Epithelial cell of umbilical artery (primary cell): ENCODE data around the gene S100A2. TPM values are rescaled to one million over a fixed set of nuclear protein-coding genes. Genes with fewer than 3 reads are reported as not detected.

Source experiments
- total RNA-seq: library from RNA; depleted of rRNA; stranded (reverse); fragments of >200 nt; gene quantifications from 2 replicates; pipeline ENCODE4 v1.2.3, GENCODE V29; 2014

The S100A2 gene
- 2.9 and 4.0 TPM in 2 replicates for total RNA-seq

DNA sequence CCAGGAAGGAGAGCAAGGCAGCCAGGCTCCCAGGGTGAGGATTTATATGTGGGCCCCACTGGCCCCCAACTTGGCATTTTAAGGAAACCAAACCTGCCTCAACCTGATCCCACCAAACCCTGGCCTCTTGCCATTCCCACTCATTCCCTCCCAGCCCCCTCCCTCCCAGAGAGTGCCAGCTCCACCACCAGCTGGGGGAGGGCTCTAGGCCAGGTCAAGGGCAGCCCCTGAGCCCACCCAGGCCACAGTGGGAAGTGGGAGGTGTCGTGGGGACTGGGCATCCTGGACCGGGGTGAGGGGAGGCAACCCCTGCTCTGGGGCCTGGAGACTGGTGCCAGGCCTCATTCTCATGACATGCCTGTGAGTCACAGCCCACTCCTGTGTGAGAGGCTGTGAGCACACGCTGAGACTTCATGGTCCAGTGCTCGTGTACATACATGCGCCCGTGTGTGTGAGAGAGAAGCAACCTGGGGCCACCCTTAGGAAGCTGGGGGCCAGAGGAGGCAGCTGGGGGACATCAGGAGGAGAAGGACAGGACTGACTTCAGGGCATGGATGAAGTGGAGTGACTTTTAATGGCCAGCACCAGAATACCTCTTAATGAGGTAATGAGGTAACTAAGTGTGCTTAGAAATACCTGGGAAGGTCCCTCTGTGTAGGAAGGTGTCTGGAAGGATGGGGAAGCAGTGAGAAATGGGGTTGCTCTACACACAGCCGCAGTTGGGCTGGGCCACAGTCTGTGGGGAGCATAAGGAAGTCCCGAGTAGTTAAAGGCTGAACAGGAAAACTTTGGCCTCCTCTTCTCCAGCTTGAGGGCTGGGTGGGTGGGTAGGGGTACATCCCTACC, at the start of gene S100A2:
Gene S100A2, minus strand, starts transcription at position 316 of the 846 bp plus-strand sequence. CDS start 1,967 bp downstream, outside the sequence.

DNA sequence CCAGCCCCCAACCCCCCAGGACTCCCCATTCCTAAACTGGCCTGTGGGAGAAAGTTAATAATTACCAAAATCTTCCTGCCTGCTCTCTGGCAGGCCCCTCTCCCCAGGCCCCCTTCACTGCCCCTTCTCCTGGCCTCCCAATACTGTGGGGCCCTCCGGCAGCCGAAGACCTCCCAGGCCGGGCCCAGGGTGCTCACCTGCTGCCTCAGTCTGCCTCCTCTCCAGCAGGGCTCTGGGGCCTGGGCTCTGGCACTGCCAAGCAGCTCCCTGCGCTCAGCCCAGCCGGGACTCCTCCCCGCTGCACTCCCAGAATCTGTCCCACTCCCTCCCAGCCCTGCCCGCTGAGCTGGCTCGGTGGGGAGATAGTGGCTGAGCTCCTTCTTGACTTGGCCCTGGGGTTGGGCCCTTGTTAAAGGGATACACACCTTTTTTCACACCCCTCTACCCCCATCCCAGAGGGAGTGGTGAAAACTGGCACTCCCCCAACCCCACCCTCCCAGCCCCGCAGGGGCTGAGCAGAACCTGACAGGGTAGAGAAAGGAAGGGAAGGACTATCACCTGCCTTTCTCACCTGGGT, 47.2 kb upstream of the S100A2 start, which contains the start of gene S100A16:
Gene S100A16, minus strand, starts transcription at position 383 of the 577 bp plus-strand sequence. CDS start 4,986 bp downstream, outside the sequence.

DNA sequence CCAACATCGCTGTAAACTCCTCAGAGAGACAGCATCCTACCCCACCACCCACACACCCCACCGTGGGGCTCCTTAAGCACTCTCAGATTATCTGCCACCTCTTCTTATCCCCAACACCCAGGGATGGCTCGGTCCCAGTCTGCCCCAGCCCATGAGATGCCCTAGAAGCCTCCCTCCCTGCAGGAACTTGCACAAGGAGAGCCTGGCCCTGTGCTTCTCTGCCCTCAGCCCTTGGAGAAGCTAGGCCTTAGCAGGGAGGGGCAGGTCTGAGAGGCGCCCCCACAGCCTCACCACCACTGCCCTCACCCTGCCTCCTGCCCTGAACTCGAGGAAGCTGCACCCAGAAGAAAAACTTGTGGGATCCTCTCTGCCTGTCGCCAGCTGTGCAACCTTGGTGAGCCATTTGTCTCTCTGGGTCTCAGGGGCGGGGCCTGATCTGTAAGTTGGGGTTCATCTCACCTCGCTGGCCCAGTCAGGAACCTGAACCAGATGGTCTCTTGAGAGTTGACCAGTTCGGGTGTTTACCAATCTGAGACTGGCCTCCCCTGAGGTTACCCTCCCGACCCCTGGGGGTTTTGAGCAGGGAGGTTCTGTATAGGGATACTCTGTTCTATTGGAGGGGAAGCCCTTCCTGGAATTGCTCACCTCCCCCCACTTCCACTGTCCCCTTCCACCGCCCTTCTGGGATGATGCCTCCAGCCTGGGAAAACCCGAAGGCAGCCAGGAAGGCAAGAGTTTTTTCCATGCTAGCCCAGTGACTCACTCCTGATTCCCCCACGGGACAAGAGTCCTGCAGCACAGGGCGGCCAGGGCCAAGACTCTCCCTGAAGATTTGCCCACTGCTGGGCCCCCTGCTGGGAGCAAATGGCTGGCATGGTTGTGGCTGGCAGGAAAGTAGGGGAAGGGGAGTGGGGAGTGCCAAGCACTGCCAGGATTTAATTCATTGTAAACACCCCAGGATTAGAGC, 16.6 kb downstream of the S100A2 start, which contains the start of gene S100A3:
Gene S100A3, minus strand, starts transcription at position 537 of the 967 bp plus-strand sequence. CDS start 773 bp downstream, outside the sequence.

DNA sequence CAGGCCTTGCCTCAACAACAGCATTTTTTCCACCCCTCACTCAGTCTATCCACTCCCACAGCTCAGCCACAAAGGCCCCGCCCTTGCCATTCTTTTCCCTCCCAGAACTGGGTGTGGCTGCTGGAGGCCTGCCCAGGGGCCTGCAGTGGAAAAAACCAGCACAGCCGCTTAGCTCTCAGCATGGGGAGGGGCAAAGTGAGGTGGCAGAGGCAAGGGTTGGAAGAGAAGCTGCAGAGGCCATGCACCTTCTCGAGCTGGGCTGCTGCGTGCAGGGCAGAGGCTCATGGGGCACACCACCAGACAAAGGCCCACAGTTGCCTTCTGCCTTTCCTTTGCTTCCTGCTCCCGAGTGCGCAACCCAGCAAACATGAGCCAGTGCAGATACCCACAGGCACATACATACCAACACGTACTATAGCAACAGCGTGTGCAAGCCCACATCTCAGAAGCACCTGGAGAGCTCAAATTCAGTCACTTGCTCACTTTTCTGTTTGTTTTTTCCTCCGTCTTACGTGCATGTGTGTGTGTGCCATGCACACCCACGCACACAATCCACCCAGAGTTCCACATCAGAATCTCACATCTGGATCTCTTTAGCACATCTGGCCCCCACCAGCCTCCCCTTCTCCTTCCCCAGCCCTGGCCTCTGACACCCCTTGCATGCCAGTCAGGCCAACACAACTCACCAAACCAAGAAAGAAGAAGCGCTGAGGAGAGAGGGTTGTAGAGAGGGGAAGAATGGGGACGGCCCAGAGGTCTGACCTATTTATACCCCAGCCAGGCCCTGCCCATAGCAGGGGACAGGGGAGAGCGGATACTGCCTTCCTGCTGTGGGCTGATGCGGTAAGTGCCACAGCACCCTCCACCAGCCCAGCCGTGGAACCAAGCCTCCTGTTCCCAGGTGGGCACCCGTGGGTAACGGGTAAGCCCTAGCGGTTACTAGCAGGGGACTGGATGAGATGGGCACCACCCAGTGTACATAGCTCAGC, 20.3 kb downstream of the S100A2 start, which contains the start of gene S100A4:
Gene S100A4, minus strand, starts transcription at position 740 of the 989 bp plus-strand sequence. CDS start 1,012 bp downstream, outside the sequence.

DNA sequence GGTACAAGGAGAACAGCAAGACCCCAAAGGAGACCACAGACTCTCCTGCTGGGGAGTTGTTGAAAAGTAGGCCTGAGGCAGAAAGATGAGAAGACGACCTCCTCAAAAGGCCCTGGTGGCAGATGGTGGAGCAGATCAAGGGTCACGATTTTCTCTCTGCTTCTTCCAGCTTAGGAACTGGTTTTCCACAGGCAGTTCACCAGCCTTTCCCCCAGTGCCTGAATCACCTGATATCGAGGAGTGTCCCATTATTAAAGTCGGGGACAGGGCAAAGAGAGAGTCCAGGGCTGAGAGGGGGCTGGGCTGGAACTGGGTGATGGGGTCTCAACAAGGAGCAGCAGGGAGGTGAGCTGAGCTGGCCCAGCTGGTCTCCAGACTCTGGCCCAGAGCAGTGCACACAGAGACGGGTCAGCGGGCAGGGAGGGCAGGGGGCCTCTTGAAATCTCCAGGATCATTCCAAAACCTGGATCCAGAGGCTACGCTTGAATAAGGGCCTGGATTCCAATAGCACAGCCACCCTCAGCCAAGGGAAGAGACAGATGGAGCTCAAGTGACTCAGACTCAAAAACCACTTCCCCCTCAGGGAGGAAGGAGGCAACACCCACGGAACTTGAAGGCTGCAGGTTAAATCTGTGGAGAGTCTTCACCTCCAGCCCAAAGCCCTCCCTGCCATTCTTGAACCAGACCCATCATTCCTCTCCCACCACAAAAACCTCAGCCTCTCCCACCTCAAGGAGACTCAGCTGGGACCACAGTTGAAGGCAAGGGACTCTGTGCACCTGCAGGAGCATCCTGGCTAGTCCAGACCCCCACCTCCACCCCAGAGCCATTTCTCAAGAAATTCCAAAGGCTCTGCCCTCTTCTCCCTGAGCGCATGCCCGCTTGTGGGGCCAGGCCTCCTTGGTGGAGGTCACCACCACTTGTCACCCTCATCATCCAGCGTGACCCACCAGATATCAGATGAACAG, 25.0 kb downstream of the S100A2 start, which contains the start of gene S100A5:
Gene S100A5, minus strand, starts transcription at position 541 of the 968 bp plus-strand sequence. CDS start 743 bp downstream, outside the sequence.

DNA sequence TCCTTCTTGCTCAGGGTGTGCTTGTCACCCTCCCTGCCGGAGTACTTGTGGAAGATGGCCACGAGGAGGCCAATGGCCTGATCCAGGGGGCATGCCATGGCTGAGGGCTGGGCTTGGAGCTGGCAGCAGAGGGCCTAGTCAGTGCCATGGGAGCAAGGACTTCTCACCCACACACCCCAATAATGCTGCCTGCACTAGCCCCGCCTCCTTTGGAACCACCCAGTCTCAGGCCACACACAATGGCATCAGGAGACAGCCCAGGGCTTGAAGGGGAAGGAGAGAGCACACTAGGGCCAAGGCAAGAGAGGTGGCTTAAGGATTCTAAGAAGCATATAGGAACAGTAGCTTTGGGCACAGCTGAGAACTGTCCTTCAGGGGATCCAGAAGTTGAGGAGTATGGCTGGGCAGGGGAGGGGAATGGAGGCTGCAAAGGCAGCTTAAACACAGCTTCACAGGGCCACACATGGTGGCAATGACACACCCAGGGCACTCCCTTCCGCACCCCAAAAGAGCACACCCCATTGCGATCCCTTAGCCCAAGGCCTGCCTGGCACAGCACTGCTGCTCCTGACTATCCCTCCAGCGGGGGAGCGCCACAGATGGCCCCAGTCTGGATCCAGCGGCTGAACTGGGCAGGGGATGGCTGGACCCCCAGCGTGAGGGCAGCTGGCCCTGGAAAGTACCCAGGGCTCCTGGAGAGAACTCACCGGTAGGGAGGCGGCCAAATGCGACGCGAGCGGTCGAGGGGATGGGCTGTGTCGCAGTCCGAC, 30.2 kb downstream of the S100A2 start, which contains the start of gene S100A6:
Gene S100A6, minus strand, starts transcription at position 750 of the 770 bp plus-strand sequence. Its CDS starts 652 bp downstream, at position 98.

Other genes starting within 250 kb of the S100A2 start
- gene PGLYRP4, start 217.0 kb downstream of the S100A2 start, total RNA-seq: not detected in 2 replicates
- gene S100A9, start 208.0 kb downstream of the S100A2 start, total RNA-seq: not detected in 2 replicates
- not detected in 2 replicates for gene S100A12, start 190.2 kb downstream of the S100A2 start, total RNA-seq
- not detected in 2 replicates for gene S100A8, start 174.8 kb downstream of the S100A2 start, total RNA-seq
- not detected in 2 replicates for gene S100A7A, start 149.3 kb downstream of the S100A2 start, total RNA-seq
- gene S100A7, start 105.2 kb downstream of the S100A2 start, total RNA-seq: not detected in 2 replicates
- gene S100A6, start 29.9 kb downstream of the S100A2 start, total RNA-seq: 410 and 1,438 TPM in 2 replicates
- not detected in 2 replicates for gene S100A5, start 24.9 kb downstream of the S100A2 start, total RNA-seq
- 5.8 and 7.9 TPM in 2 replicates for gene S100A4, start 20.0 kb downstream of the S100A2 start, total RNA-seq
- gene S100A3, start 16.6 kb downstream of the S100A2 start, total RNA-seq: 0.30 and 0.97 TPM in 2 replicates
- 470 and 513 TPM in 2 replicates for gene S100A16, start 47.3 kb upstream of the S100A2 start, total RNA-seq
- not detected in 2 replicates for gene S100A14, start 50.5 kb upstream of the S100A2 start, total RNA-seq
- 143 and 172 TPM in 2 replicates for gene S100A13, start 61.7 kb upstream of the S100A2 start, total RNA-seq
- not detected in 2 replicates for gene S100A1, start 62.6 kb upstream of the S100A2 start, total RNA-seq
- gene CHTOP, start 68.2 kb upstream of the S100A2 start, total RNA-seq: 26.3 and 34.0 TPM in 2 replicates
- 57.2 and 74.3 TPM in 2 replicates for gene SNAPIN, start 92.9 kb upstream of the S100A2 start, total RNA-seq
- 348 and 363 TPM in 2 replicates for gene ILF2, start 105.1 kb upstream of the S100A2 start, total RNA-seq
- 2.6 and 6.7 TPM in 2 replicates for gene NPR1, start 112.8 kb upstream of the S100A2 start, total RNA-seq
- gene INTS3, start 162.2 kb upstream of the S100A2 start, total RNA-seq: 21.4 and 26.3 TPM in 2 replicates
- gene SLC27A3, start 209.6 kb upstream of the S100A2 start, total RNA-seq: 13.8 and 19.8 TPM in 2 replicates